ENCODE data around the gene PPP1R3F. TPM values are rescaled to one million over a fixed set of nuclear protein-coding genes. Genes with fewer than 3 reads are reported as not detected.

PPP1R3F gene
- total RNA-seq, 1 experiment from 2014 or later, result 7.3 TPM

DNA sequence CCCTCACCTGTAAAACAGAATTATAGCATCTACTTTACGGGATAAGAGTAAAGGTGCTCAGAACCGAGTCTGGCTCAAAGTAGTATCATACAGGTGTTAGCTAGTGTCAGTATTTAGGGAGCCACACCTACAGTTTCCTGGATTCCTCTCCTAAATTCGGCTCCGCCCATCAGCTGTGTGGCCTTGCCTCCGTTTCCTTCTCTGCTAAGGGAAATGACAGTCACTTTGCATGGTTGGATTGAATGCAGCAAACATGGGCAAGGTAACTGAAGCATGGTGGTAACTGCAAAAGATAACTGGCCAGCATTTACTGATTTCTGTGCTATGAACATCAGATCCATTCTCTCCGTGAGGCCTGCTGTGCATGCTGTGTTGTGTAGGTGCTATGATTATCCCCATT, 2.8 kb downstream of the PPP1R3F start:
- Histone ChIP-seq H3K9ac (ENCODE audit: extremely low read depth, insufficient read length, low read length) (no peak overlapping the region), H3K27ac (ENCODE audit: insufficient read length, low read depth, low read length) (no peak overlapping the region), H3K9me3 (ENCODE audit: control insufficient read depth, low read depth, low read length) (peaks cover 46% of the 10 kb centered on the region), H3K4ac (ENCODE audit: low read depth, low read length) (no peak overlapping the region), H3K79me2 (ENCODE audit: insufficient read depth, low read length) (0 out of 2 replicates have a peak, but pooled peaks cover 4% of the 10 kb centered on the region), H3K56ac (ENCODE audit: insufficient read length, low read depth, low read length) (no peak overlapping the region), H3K4me2 (ENCODE audit: insufficient read depth, insufficient read length, low read length) (peak overlapping the region; percentile 16), H4K20me1 (ENCODE audit: control insufficient read depth, insufficient read depth, insufficient read length) (no peaks in the 10 kb centered on the region), H2AK5ac (ENCODE audit: insufficient read length, low read length) (no peak overlapping the region), H4K5ac (ENCODE audit: insufficient read length, low read depth, low read length) (no peak overlapping the region), H2BK5ac (ENCODE audit: insufficient read length, low read length) (no peak overlapping the region), H3K14ac (ENCODE audit: insufficient read depth, low read length) (no peak overlapping the region), H2BK12ac (ENCODE audit: insufficient read length, low read depth, low read length) (no peak overlapping the region), H2BK15ac (ENCODE audit: low read depth, low read length) (no peak overlapping the region), H2BK120ac (ENCODE audit: low read depth, low read length, poor library complexity, severe bottlenecking) (no peak overlapping the region), H3K23me2 (ENCODE audit: insufficient read length, low read depth, low read length, poor library complexity, severe bottlenecking) (peaks cover 5% of the 10 kb centered on the region), H4K8ac (replicated peaks; ENCODE audit: insufficient read length, low read depth, low read length) (no peak overlapping the region), H4K91ac (ENCODE audit: insufficient read length, low read depth, low read length) (no peak overlapping the region), H3K4me1 (ENCODE audit: insufficient read depth, low read length) (no peaks in the 10 kb centered on the region), H2AFZ (ENCODE audit: low read length) (no peak overlapping the region), H3K23ac (ENCODE audit: insufficient read length, low read depth, low read length) (no peak overlapping the region), H3K79me1 (ENCODE audit: insufficient read depth, low read depth, low read length, poor library complexity, severe bottlenecking) (no peaks in the 10 kb centered on the region), H2BK20ac (ENCODE audit: low read depth, low read length, poor library complexity, severe bottlenecking) (no peak overlapping the region), H3T11ph (ENCODE audit: low read length) (no peak overlapping the region), H3K27me3 (ENCODE audit: insufficient read depth, low read length) (no peaks in the 10 kb centered on the region), H3K18ac (ENCODE audit: insufficient read length, low read depth, low read length) (no peak overlapping the region)
- no peak for DNase-seq
- H3K36me3 Mint-ChIP-seq (ENCODE audit: insufficient read depth in 1 of 3, low read depth in 3 of 3), result peaks cover 10 to 29% (median 18%) of the 10 kb centered on the region in 3 experiments
- WGBS (ENCODE audit: extremely low coverage, insufficient read length, low lambda C conversion rate), result no CpG with 5 or more reads among the region's 6 CpGs
- H3K4me1 Mint-ChIP-seq, result peaks cover 18 to 26% of the 10 kb centered on the region in 2 experiments
- no peak overlapping the region for H3K27ac Mint-ChIP-seq
- H3K27me3 Mint-ChIP-seq (ENCODE audit: low read depth), result peaks cover 2% of the 10 kb centered on the region; the same call in 1 of the 2 replicates
- H3K9me3 Mint-ChIP-seq, result peaks cover 62 to 73% of the 10 kb centered on the region in 2 experiments
- H3K4me3 Mint-ChIP-seq, result no peak overlapping the region; a peak in 1 of 5 replicates
- TF ChIP-seq, protein P1, sequence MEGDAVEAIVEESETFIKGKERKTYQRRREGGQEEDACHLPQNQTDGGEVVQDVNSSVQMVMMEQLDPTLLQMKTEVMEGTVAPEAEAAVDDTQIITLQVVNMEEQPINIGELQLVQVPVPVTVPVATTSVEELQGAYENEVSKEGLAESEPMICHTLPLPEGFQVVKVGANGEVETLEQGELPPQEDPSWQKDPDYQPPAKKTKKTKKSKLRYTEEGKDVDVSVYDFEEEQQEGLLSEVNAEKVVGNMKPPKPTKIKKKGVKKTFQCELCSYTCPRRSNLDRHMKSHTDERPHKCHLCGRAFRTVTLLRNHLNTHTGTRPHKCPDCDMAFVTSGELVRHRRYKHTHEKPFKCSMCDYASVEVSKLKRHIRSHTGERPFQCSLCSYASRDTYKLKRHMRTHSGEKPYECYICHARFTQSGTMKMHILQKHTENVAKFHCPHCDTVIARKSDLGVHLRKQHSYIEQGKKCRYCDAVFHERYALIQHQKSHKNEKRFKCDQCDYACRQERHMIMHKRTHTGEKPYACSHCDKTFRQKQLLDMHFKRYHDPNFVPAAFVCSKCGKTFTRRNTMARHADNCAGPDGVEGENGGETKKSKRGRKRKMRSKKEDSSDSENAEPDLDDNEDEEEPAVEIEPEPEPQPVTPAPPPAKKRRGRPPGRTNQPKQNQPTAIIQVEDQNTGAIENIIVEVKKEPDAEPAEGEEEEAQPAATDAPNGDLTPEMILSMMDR (conservative IDR thresholded peaks at IDR 0.05), result no peak

Data from H9 (cell line).